Caco-2 (cell line): ENCODE measurements around the gene ZNF385A. TPM values are rescaled to one million over a fixed set of nuclear protein-coding genes. Genes with fewer than 3 reads are reported as not detected.
A peak's percentile ranks its signal among the peaks of the same experiment; 100 is the strongest.

ENCODE experiments used
- BruUV-seq: library from RNA; stranded (reverse); fragments of 400-500 nt; replicated peaks from 2 replicates; lab custom pipeline; 2021; lab: Mats Ljungman, UMichigan
- CTCF ChIA-PET: fragments of 300-600 bp; sonication (Branson Sonifier 250); formaldehyde crosslinking; loops from one replicate; lab custom pipeline; 2022; ENCODE audit warnings: antibody characterized with exemption; lab: Charles Lee
- POLR2A ChIA-PET: fragments of 300-600 bp; sonication (Branson Sonifier 250); formaldehyde crosslinking; loops from one replicate; lab custom pipeline; 2022; ENCODE audit warnings: antibody characterized with exemption; lab: Charles Lee
- DNase-seq, 2 experiments: peaks; one replicate each; pipeline versions ENCODE4 v3.0.0 to v3.0.0-alpha.2; 2020 to 2022
- H3K27me3 ChIP-seq: replicated peaks from 2 replicates; pipeline ENCODE4 v1.6.0; 2011; ENCODE audit warnings: low read length; ENCODE audit not compliant: control insufficient read depth, insufficient read depth
- H3K36me3 ChIP-seq: 2 replicates; pipeline ENCODE4 v1.5.1; 2011; ENCODE audit warnings: low read length; ENCODE audit not compliant: control insufficient read depth, insufficient read depth
- H3K4me1 ChIP-seq: fragments of 250-450 bp; sonication (Bioruptor Pico); 2 replicates; pipeline ENCODE4 v1.5.1; 2020; ENCODE audit warnings: mild to moderate bottlenecking
- H3K4me3 ChIP-seq: 2 replicates; pipeline ENCODE4 v1.5.1; 2011; ENCODE audit warnings: low read depth, mild to moderate bottlenecking, control low read depth, low read length
- H3K9me3 ChIP-seq: fragments of 250-450 bp; sonication (Bioruptor Pico); 2 replicates; pipeline ENCODE4 v1.5.1; 2020; ENCODE audit warnings: mild to moderate bottlenecking, moderate library complexity
- H3K27ac Mint-ChIP-seq: one replicate; pipeline ENCODE4 v1.8.0; 2022; ENCODE audit warnings: mixed read lengths; ENCODE audit not compliant: unreplicated experiment
- H3K27me3 Mint-ChIP-seq: one replicate; pipeline ENCODE4 v1.8.0; 2022; ENCODE audit warnings: mixed read lengths; ENCODE audit not compliant: insufficient read depth, unreplicated experiment
- H3K36me3 Mint-ChIP-seq: one replicate; pipeline ENCODE4 v1.8.0; 2022; ENCODE audit warnings: mild to moderate bottlenecking, mixed read lengths; ENCODE audit not compliant: insufficient read depth, unreplicated experiment
- H3K4me1 Mint-ChIP-seq: one replicate; pipeline ENCODE4 v1.8.0; 2022; ENCODE audit warnings: low read depth, mixed read lengths; ENCODE audit not compliant: unreplicated experiment
- H3K4me3 Mint-ChIP-seq: one replicate; pipeline ENCODE4 v1.8.0; 2022; ENCODE audit warnings: mild to moderate bottlenecking, moderate library complexity, mixed read lengths; ENCODE audit not compliant: unreplicated experiment
- H3K9me3 Mint-ChIP-seq: one replicate; pipeline ENCODE4 v1.8.0; 2022; ENCODE audit warnings: mixed read lengths; ENCODE audit not compliant: unreplicated experiment
- CTCF ChIP-seq, 2 experiments: fragments of 200-600 bp in 1 of 2; IDR thresholded peaks; 1 replicate in 1 of 2; 2 replicates in 1 of 2; pipeline versions ENCODE4 v1.5.1 to v1.8.0; 2011 to 2022; ENCODE audit warnings: antibody characterized with exemption in 1 of 2, control low read depth in 1 of 2, inconsistent platforms in 1 of 2, low read depth in 1 of 2, low read length in 1 of 2, mild to moderate bottlenecking in 1 of 2, moderate library complexity in 1 of 2; ENCODE audit not compliant: insufficient read depth in 1 of 2, severe bottlenecking in 1 of 2, unreplicated experiment in 1 of 2
- intact Hi-C: fragments of 100-400 bp; cut with micrococcal nuclease; formaldehyde crosslinking; loops from one replicate; pipeline ENCODE4 v1.10.0; 2022; ENCODE audit not compliant: unreplicated experiment
- total RNA-seq: library from RNA; stranded (reverse); gene quantifications from 2 replicates; pipeline ENCODE4 v1.2.3, GENCODE V29; 2022

ZNF385A gene
- total RNA-seq, 1 experiment from 2014 or later = 8.4 TPM

GRCh38 chr12:54368025-54368708 is 16.4 kb downstream of the ZNF385A start:
- H3K9me3 ChIP-seq = no peaks in the 10 kb centered on the region
- H3K4me3 ChIP-seq = no peak overlapping the region
- intact Hi-C loops = loop anchor here (1.0 to 2.0 kb wide), 2 partner anchors 31 to 148 kb away; no protein-coding TSS in a partner anchor
- DNase-seq = no peak
- no peaks in the 10 kb centered on the region for H3K4me1 Mint-ChIP-seq
- no peak overlapping the region for H3K27ac Mint-ChIP-seq
- peaks cover 6% of the 10 kb centered on the region; the same call in 1 of the 2 replicates for H3K4me1 ChIP-seq
- CTCF ChIA-PET = interaction anchor here (0.5 to 2.4 kb wide), 10 partner anchors 9 to 1115 kb away, joined by 3 to 28 read pairs (median 5); partner anchors contain the start of gene COPZ1
- no peaks in the 10 kb centered on the region for H3K36me3 ChIP-seq
- no TSS peak for BruUV-seq
- H3K27me3 Mint-ChIP-seq = no peaks in the 10 kb centered on the region
- H3K27me3 ChIP-seq = no peaks in the 10 kb centered on the region
- POLR2A ChIA-PET = interaction anchor here (0.6 to 1.0 kb wide), 2 partner anchors 43 to 290 kb away, joined by 3 to 11 read pairs; partner anchors contain the start of gene COPZ1
- H3K9me3 Mint-ChIP-seq = no peaks in the 10 kb centered on the region
- peaks cover 8% of the 10 kb centered on the region for H3K36me3 Mint-ChIP-seq
- no peak for TF ChIP-seq CTCF (IDR thresholded peaks at IDR 0.05; ENCODE audit: insufficient read depth in 1 of 2, low read depth in 1 of 2, low read length in 1 of 2, severe bottlenecking in 1 of 2, unreplicated experiment in 1 of 2)
- peak overlapping the region; percentile 23 for H3K4me3 Mint-ChIP-seq

- TF ChIP-seq CTCF (IDR thresholded peaks at IDR 0.05; ENCODE audit: insufficient read depth in 1 of 2, low read depth in 1 of 2, low read length in 1 of 2, severe bottlenecking in 1 of 2, unreplicated experiment in 1 of 2) = no peak
- H3K27me3 Mint-ChIP-seq = no peaks in the 10 kb centered on the region
- H3K27me3 ChIP-seq = no peaks in the 10 kb centered on the region
- intact Hi-C loops = no loop called here
- peaks cover 12% of the 10 kb centered on the region for H3K4me1 ChIP-seq
- BruUV-seq = no TSS peak
- no peaks in the 10 kb centered on the region for H3K9me3 ChIP-seq
- ChIA-PET CTCF (no interaction called here), POLR2A (no interaction called here)
- no peak within 1 kb of the TSS for H3K4me3 Mint-ChIP-seq
- no peaks in the 10 kb centered on the region for H3K4me1 Mint-ChIP-seq
- no peaks in the 10 kb centered on the region for H3K36me3 Mint-ChIP-seq
- H3K4me3 ChIP-seq = no peak within 1 kb of the TSS
- no peaks in the 10 kb centered on the region for H3K36me3 ChIP-seq
- H3K9me3 Mint-ChIP-seq = no peaks in the 10 kb centered on the region
- DNase-seq = no peak
- H3K27ac Mint-ChIP-seq = no peak within 1 kb of the TSS
These were observed 20.1 kb downstream of the ZNF385A start, which contains the start of gene GPR84 for GRCh38 chr12:54364413-54364812. GPR84 (minus strand) TSS chr12:54364486; CDS start chr12:54363851, 635 bp downstream.

GRCh38 chr12:54363618-54364017 is 20.9 kb downstream of the ZNF385A start:
- H3K4me3 Mint-ChIP-seq = no peak overlapping the region
- intact Hi-C loops = no loop called here
- BruUV-seq = no TSS peak

More at GRCh38 chr12:54363618-54364017, 20.9 kb downstream of the ZNF385A start:
- CTCF ChIA-PET = no interaction called here
- no peak for DNase-seq
- Mint-ChIP-seq H3K9me3 (no peaks in the 10 kb centered on the region), H3K36me3 (no peaks in the 10 kb centered on the region), H3K27me3 (no peaks in the 10 kb centered on the region), H3K27ac (no peak overlapping the region), H3K4me1 (no peaks in the 10 kb centered on the region)
- Histone ChIP-seq H3K4me3 (no peak overlapping the region), H3K4me1 (peaks cover 12% of the 10 kb centered on the region), H3K36me3 (no peaks in the 10 kb centered on the region), H3K27me3 (no peaks in the 10 kb centered on the region), H3K9me3 (no peaks in the 10 kb centered on the region)
- POLR2A ChIA-PET = no interaction called here
- no peak for TF ChIP-seq CTCF (IDR thresholded peaks at IDR 0.05; ENCODE audit: insufficient read depth in 1 of 2, low read depth in 1 of 2, low read length in 1 of 2, severe bottlenecking in 1 of 2, unreplicated experiment in 1 of 2)
